PC-9 (cell line): ENCODE results near the gene FAM168A.

Experiments
- EZH2 ChIP-seq: fragments of 200-600 bp; sonication (generic); IDR thresholded peaks from 2 replicates; pipeline ENCODE4 v1.8.0; 2017; ENCODE audit warnings: antibody characterized with exemption, low read depth
- TF ChIP-seq, protein P1 (sequence below): fragments of 200-600 bp; sonication (generic); conservative IDR thresholded peaks from 2 replicates; pipeline ENCODE4 v1.6.1; 2017; ENCODE audit warnings: mixed run types, antibody characterized with exemption, mild to moderate bottlenecking, moderate library complexity

DNA sequence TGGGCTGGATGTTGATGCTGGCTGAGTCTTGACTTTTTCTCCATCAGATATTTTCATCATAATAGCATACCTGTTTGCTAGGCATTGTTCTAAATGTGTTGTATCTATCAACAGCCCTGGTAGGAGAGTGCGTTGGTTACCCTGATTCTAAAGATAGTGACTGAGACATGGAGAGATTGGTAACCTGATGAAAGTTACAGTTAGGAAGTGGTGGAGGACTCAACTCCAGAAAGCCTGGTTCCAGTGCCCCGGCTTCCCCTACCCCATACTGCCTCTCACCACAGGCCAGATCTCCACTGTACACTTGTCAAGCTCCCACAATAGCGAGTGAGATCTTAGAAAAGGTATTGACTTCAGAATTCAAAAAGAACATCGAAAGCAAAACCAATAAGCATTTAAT, 244.5 kb downstream of the FAM168A start:
- TF ChIP-seq, protein P1, sequence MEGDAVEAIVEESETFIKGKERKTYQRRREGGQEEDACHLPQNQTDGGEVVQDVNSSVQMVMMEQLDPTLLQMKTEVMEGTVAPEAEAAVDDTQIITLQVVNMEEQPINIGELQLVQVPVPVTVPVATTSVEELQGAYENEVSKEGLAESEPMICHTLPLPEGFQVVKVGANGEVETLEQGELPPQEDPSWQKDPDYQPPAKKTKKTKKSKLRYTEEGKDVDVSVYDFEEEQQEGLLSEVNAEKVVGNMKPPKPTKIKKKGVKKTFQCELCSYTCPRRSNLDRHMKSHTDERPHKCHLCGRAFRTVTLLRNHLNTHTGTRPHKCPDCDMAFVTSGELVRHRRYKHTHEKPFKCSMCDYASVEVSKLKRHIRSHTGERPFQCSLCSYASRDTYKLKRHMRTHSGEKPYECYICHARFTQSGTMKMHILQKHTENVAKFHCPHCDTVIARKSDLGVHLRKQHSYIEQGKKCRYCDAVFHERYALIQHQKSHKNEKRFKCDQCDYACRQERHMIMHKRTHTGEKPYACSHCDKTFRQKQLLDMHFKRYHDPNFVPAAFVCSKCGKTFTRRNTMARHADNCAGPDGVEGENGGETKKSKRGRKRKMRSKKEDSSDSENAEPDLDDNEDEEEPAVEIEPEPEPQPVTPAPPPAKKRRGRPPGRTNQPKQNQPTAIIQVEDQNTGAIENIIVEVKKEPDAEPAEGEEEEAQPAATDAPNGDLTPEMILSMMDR = no peak
- no peak for TF ChIP-seq EZH2
